GM20000 (cell line): Measurements from ENCODE around the gene ARSG.

ENCODE experiments used
- DNase-seq: peaks from one replicate; pipeline ENCODE4 v3.0.0; 2012; ENCODE audit warnings: low spot score
- CTCF ChIP-seq: IDR thresholded peaks from 2 replicates; pipeline ENCODE4 v1.5.1; 2012; ENCODE audit warnings: mild to moderate bottlenecking, control low read depth; ENCODE audit errors: extremely low read depth, missing control alignments

ARSG gene

DNA sequence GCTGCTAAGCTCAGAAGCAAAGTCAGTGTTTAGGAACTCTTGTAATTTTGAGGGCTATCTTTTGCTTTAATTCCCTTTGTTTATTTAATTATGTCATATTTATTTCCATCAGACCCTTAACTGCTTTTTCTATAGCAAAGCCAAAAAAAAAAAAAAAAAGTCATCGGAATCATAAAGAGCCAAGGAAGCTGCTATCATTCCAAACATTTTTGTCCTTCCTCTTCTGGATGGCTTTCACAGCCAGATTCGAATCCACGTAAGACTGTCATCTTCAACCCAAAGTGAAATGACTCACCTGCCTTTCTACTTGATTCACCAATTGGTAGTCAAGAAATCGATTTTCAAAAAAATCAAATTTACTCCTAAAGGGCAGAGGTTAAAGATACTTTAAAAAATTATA lies 127.6 kb downstream of the ARSG start:
- no peak for TF ChIP-seq CTCF
- no peak for DNase-seq

DNA sequence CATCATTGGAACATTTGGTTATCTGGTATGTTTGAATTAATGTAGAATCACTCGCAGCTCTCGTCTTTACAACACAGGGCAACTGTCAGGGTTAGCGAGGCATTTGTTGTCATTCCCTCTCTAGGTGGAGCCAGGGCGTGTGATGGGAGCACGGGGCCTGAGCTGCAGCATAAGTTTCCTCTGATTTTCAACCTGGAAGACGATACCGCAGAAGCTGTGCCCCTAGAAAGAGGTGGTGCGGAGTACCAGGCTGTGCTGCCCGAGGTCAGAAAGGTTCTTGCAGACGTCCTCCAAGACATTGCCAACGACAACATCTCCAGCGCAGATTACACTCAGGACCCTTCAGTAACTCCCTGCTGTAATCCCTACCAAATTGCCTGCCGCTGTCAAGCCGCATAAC lies 128.8 kb downstream of the ARSG start:
- TF ChIP-seq CTCF = no peak
- DNase-seq = no peak

DNA sequence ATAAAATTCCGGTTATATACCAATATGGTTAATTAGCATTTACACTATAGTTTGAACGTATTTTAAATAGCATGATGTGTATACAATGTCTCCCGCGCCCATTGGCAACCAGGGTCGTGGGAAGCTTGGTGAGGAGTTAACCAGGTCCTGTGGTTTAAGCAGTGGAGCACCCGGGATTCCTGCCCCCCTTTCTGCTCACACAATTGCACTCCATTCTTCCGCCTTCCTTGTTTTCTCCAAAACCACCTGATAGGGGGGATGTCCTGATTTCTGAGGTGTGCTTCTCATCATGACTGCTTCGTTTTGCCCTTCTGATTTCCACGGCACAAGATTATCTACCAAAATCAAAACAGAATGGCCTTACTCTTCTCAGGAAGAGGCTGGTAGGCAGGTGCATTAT lies 130.2 kb downstream of the ARSG start:
- DNase-seq = no peak
- no peak for TF ChIP-seq CTCF

DNA sequence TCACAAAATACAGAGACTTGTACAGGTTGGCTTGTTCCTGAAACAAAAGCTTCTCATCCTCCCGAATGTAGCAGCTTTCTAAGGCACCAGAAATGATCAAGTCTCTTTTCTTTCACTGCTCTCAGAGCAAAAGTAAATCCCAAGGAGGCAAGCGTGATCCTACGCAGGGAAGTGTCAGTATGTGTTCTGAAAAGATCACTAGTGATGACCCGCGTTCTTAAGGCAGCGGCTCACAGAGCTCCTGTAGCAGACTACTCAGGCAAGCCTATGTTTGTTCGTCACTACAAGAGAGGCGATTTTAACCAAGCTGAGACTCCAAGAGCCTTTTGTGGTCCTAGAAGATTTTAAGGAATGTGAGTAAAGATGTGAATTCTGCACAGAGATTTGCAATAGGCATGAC lies 131.5 kb downstream of the ARSG start:
- TF ChIP-seq CTCF = no peak

GRCh38 chr17:68423251-68423650 lies 132.0 kb downstream of the ARSG start:
- no peak for DNase-seq
- no peak for TF ChIP-seq CTCF

More for the DNA sequence above, 131.5 kb downstream of the ARSG start:
- no peak for DNase-seq

DNA sequence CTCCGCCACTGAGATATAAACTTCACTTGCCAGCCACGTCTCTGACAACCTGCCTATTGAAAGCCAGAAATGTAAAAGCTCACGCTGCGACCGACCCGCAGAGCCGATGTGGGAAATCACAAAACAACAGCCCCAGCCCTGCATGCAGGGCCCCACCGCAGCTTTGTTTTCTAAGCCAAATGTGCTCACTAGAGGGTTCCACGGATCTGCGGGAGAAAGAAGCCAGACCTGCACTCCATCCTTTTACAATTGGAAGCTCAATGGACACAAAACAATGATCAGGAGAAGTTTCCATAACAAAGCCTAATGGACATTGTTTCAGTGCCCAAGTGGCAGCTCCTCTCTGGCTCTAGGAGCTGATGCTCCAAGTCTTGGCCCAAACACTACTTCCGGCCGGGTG lies 132.9 kb downstream of the ARSG start:
- no peak for TF ChIP-seq CTCF
- DNase-seq = no peak

- no peak for TF ChIP-seq CTCF
- no peak for DNase-seq
Measured at GRCh38 chr17:68424861-68425260, 133.6 kb downstream of the ARSG start.
